Cerebellar nuclear complex (tissue), 1 donor: Measurements from ENCODE around the gene C20orf202.

Source experiments
- DNase-seq, 2 experiments: peaks; one replicate each; lab custom pipeline; 2025; lab: John Stamatoyannopoulos, UW

Gene C20orf202

DNA sequence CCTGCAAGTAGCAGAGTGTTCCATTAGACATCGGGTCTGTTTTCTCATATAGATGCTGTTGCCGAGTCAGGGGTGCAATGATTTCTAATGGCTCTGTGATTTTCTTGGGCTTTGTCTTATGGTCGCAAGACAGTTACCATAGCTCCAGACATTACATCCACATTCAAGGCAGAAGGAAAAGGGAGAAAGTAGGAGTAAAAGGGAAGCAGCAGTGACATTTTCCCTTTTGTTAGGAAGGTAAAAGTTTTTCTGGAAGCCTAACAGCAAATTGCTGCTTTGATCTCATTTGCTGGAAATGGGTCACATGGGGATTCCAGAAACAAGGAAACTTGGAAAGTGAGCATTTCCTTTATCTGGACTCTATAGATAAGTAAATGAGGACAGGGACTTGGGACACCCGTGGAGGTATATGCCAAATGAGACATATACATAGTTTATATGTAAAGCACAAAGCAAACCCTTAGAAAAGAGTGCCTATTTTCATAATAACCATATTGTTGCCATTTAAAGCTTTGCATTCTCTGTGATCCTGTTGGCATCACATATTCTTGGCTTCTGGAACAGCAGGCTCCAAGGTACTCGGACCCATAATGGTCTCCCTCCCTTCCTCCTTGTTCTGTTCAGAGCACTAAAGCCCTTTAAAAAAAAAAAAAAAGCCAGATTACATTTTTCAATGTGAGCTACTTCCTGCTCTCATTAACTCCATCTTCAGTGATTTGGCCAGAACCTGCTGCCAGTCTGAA lies at the start of gene C20orf202:
TSS of gene C20orf202 (plus strand) at position 693 of the 743 bp plus-strand sequence. CDS start 132 bp downstream, outside the sequence.
- DNase-seq: no peak

DNA sequence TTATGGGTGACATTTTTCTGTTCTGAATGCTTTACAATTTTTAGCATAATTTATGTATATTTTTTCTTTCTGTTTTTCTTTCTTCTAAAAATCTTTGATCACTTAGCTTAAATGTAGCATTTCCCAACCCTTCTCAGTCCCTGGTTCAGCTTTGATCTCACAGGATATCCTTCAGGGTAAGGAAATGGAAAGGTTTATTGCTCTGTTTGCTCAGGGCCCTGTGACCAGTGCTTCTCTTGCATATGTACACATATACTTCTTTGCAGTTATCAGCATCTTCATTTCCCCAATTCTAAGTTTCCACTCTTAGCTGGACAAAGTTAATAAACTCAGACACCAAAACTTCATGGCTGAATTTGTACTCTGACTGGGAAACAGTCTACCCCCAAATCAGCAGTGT lies 49.0 kb upstream of the C20orf202 start:
- no peak for DNase-seq

DNA sequence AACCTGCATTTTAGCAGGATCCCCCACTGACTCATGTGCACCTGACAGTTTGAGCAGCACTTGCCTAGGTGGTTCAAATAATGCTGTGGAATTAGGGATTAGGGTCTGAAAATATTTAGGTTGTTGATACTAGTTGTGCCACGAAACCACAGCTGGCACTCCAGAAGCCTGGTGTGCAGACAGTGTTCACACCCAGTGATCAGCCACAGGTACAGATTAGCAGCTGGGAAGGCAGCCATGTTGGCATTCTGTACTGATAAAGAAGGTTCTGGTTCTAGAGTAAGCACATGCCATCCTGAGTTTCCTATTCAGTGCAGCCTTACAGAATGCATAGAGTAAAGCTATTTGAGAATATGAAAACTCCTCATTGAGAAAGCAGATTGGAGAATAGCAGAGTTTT lies 48.6 kb upstream of the C20orf202 start:
- no peak for DNase-seq

GRCh38 chr20:1155342-1155741 lies 47.9 kb upstream of the C20orf202 start:
- DNase-seq: no peak

- DNase-seq: no peak
Observed at GRCh38 chr20:1160496-1160895, 42.8 kb upstream of the C20orf202 start.

GRCh38 chr20:1160991-1161390 lies 42.3 kb upstream of the C20orf202 start:
- no peak for DNase-seq

DNA sequence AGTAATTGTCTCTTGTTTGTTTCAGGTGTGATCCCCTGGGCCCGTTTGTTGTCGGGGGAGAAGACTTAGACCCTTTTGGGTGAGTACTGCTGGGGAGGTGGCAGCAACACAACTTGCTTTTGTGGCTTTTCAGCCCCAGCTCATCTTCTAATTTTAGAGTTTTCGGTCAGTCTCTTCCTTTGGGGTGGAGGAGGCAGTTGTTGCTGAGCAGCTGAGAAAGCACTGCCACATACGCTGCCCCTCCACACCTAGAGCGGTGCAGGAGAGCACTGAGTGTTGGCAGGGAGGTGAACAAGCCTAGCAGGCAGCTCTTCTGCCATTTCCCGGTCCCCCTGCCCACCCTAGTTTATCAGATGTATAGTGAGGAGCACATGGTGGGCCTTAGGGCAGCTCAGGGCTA lies 40.1 kb upstream of the C20orf202 start:
- DNase-seq: no peak

- no peak for DNase-seq
Observed at GRCh38 chr20:1163653-1164052, 39.6 kb upstream of the C20orf202 start.

- no peak for DNase-seq
Observed at GRCh38 chr20:1164871-1165270, 38.4 kb upstream of the C20orf202 start.

DNA sequence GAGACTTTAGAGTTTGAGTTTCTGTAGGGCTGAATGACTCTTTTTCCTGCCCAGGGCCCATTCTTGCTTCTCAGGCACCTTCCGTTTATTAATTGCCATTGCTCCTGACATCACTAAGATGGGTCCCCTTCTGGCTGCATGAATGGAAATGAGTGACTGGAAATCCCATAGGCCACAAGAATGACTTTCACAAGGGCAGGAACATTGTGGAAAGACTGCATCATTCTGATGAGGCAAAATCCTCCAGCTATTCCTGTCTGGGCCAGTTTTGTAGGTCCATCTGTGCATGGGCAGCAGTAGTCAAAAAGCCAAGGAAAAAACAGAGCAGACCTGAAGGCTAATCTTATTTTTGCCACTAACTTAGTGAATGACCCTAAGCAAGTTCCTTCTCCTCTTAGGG lies 37.7 kb upstream of the C20orf202 start:
- no peak for DNase-seq

DNA sequence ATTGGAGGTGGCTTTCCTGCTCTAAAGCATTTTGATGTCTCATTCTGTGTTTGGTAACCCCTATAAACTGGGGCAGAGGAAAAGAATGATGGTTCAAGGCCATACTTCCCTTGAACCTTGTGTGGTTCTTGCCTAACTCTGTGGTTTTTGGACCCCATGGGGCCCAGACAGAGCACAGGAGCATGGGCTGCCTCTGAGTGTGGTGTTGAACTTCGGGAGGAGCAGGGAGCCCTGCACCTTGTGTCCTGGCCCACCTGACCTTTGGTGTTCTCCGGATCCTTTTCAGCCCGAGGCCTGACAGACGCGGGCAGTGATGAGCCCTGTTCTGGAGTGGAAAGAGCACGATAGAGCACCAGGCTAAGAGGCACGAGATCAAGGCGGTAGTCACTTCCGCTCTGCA lies 37.3 kb upstream of the C20orf202 start:
- no peak for DNase-seq

GRCh38 chr20:1166948-1167720 lies 36.1 kb upstream of the C20orf202 start:
- no peak for DNase-seq

DNA sequence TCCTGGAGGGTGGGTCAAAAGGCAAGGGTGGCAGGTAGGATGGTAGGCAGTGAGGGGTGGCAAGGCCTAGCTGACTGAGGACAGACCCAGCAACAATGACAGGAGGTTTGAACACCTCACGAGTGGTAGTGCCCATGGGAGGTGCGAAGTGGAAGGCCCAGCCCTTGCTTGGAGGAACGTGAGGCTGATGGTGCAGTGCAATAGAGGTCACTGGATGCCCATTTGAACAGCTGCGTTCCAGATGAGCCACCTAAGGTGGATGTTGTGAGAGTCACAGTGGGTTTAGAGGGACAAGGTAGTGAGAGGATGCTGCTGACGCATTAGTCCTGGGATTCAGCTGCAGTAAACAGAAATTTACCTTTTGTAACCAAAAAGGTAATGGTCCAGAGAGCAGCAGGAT lies 34.0 kb upstream of the C20orf202 start:
- no peak for DNase-seq

DNA sequence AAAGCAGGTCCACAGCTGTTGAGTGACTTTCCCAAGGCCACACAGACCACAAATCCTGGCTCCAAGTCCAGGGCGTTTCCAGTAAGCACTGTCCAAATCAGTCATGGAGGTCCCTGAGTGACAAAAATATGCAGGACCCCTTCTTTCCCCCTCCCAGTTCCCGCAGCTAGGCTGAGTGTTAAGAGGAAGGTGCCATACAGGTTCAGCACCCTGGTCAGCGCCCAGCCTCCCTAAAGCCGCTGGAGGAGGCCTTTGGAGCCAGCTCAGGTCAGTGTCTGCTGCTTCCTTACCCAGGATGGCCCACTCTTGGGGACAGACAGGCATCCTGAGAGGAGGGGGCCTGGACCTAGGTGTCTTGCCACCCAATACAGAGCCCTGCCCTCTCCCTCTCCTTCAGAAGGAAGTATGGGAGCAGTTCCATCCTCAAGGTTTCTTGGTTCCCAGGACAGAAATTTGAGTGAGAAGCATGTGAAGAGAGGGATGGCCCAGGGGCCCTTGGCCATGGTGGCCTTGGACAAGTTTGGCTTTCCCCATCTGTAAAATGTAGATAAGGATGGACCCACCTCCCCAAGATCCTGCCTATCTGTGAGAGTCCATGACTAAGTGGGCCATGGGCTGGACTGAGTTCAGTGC lies 31.7 kb upstream of the C20orf202 start:
- no peak for DNase-seq

GRCh38 chr20:1173698-1174097 lies 29.6 kb upstream of the C20orf202 start:
- no peak for DNase-seq

- DNase-seq: no peak
Observed at GRCh38 chr20:1174787-1175186, 28.5 kb upstream of the C20orf202 start.

DNA sequence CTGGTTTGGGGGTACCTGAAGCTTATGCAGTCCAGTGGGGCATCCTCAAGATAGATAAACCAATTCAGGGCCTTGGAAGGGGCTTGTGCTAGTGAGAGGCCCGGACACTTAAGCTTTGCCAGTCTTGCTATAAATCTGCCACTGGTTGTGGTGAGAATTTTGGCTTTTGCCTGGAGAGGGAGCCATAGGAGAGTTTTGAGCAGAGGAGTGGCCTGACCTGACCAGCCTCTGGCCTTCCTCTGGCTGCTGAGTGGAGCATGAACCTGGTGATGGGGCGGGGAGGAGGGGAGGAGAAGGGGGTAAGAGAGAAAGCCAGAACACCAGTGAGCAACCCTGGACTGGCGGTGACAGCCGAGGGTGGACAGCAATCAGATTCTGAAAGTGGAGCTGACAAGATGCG lies 25.6 kb upstream of the C20orf202 start:
- DNase-seq: no peak

DNA sequence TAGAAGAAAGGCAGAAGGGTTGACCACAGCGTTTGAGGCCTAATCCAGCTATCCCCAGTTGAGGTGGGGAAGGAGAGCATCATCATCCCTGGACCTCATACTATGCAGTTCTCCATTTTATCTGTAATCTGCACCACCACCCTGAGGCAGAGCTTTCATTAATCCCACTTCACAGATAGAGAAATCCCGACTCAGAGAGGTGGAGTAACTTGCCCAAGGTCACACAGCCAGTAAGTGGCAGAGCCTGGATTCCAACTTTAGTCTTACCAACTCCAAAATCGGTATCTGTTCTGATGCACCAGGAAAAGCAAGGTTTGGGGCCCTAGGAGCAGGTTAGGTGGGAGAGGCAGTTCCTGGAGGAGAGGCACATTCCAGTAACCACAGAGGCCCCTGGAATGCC lies 25.2 kb upstream of the C20orf202 start:
- DNase-seq: no peak

DNA sequence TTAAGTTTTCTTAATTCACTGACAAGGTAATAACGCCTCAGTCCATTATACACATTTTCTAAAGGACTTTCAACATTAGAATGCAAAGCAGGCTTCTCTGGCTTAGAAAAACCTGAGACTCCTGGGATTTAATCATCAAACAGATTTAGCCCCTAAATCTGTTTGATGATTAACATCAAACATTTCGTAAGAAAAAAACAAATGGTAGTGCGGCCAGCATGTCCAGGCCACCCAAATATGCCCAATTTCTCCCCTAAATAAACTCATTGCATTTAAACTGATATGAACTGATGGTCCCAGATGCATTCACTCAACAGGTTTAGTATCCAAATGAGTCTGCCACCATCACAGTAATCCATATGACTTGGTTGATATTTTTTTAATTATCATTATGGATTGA lies 24.6 kb upstream of the C20orf202 start:
- DNase-seq: no peak

DNA sequence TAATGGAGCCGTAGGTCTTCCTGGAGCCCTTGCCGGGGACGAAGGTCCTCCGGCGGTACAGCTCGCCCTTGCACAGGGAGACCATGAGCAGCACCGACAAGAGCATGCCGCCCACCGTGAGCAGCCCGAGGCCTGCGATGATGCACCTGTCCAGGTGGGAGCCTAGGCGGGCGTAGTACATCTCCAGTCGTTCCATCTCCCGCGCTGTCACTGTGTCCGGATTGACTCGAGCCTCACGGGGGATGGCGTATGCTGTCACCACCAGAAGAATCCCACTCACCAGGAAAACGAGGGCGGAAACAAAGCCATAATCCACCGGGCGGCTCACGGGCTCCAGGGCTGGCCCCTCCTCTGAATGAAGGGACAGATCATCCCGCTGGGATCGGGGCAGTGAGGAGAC lies 22.3 kb upstream of the C20orf202 start:
- no peak for DNase-seq

GRCh38 chr20:1182106-1182505 lies 21.1 kb upstream of the C20orf202 start:
- DNase-seq: no peak

DNA sequence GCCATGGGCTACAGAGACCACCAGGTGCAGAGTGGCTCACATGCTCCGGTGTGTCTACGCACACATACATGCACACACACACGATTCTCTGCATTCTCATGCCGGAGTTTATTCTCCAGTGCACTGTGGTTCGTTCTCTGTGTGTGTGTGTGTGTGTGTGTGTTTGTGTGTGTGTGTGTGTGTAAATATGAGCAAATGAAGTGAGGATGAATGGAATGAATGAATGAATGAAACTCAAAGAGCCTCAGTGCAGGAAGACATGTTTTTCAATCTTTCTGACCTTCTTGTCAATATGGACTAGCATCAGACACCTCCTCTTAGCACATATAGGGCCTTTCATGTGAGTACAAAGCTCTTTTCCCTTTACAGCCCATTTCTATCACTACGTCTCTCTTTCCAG lies 20.1 kb upstream of the C20orf202 start:
- no peak for DNase-seq

DNA sequence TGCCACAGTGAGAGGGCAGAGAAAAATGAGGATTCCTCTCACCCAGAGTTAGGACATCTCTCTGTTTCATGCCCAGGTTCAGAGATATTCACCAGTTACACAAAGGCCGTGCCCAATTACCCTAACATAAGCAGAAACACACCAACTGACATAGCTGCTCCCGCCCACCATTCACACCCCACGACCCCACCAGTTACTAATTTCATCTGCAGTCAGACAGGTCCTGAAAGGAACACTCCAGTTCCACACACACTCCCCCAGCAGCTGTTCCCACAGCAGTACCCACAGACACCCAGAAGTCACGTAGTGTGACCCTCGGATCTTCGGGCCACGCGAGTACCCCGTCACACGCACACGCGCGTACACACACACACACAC lies 19.0 kb upstream of the C20orf202 start:
- DNase-seq: no peak
